GM12892 (cell line): ENCODE results near the gene CKS2.
"Not testable (repeated sequence)": the region's sequence is repeated elsewhere in the genome, so short reads cannot be mapped to it uniquely, and the experiment has no call there.

Source experiments
- DNase-seq: peaks from one replicate; pipeline ENCODE4 v3.0.0; 2011; ENCODE audit not compliant: insufficient read length
- FAIRE-seq: peaks from 2 replicates; lab custom pipeline; 2011; peaks lifted over from hg19 to GRCh38; lab: Jason Lieb, UNC
- POLR2A ChIP-seq: IDR thresholded peaks from 2 replicates; pipeline ENCODE4 v1.6.1; 2011; ENCODE audit warnings: low read depth, low read length, control low read depth
- POLR2AphosphoS5 ChIP-seq: IDR thresholded peaks from 2 replicates; pipeline ENCODE4 v1.6.1; 2011; ENCODE audit warnings: low read depth, low read length, control low read depth
- TAF1 ChIP-seq: IDR thresholded peaks from 2 replicates; pipeline ENCODE4 v1.6.1; 2011; ENCODE audit warnings: low read depth, mild to moderate bottlenecking, control low read depth, low read length, borderline replicate concordance

CKS2 gene

GRCh38 chr9:89291741-89292140 lies 19.3 kb upstream of the CKS2 start:
- DNase-seq (no peak), FAIRE-seq (no peak)
- TF ChIP-seq TAF1 (no peak), POLR2AphosphoS5 (no peak), POLR2A (no peak)

GRCh38 chr9:89293014-89293413 lies 18.0 kb upstream of the CKS2 start:
- TF ChIP-seq TAF1 (no peak), POLR2A (no peak), POLR2AphosphoS5 (no peak)
- DNase-seq (no peak), FAIRE-seq (no peak)

- no peak for FAIRE-seq
- TF ChIP-seq POLR2A (no peak), TAF1 (no peak), POLR2AphosphoS5 (no peak)
- DNase-seq: no peak
Measured at GRCh38 chr9:89295400-89295799, 15.6 kb upstream of the CKS2 start.

- FAIRE-seq, DNase-seq: not testable (repeated sequence)
Measured at GRCh38 chr9:89301996-89302395, 9.0 kb upstream of the CKS2 start.

GRCh38 chr9:89304020-89304833 lies 6.8 kb upstream of the CKS2 start:
- FAIRE-seq (peak; percentile 60), DNase-seq (no peak)
- TF ChIP-seq POLR2A: no peak
- TF ChIP-seq POLR2AphosphoS5: no peak
- TF ChIP-seq TAF1: no peak

- no peak for FAIRE-seq
- DNase-seq: no peak
- no peak for TF ChIP-seq TAF1
- TF ChIP-seq POLR2A: no peak
- no peak for TF ChIP-seq POLR2AphosphoS5
Measured at GRCh38 chr9:89304834-89305188, 6.2 kb upstream of the CKS2 start.

GRCh38 chr9:89305868-89306267 lies 5.1 kb upstream of the CKS2 start:
- no peak for DNase-seq
- no peak for FAIRE-seq
- no peak for TF ChIP-seq POLR2AphosphoS5
- no peak for TF ChIP-seq POLR2A
- no peak for TF ChIP-seq TAF1

- DNase-seq: no peak
- peak; percentile 70 for FAIRE-seq
- TF ChIP-seq TAF1 (no peak), POLR2A (no peak), POLR2AphosphoS5 (no peak)
Measured at GRCh38 chr9:89309166-89309565, 1.8 kb upstream of the CKS2 start.

GRCh38 chr9:89309608-89310474 lies 1.2 kb upstream of the CKS2 start:
- TF ChIP-seq TAF1: no peak
- no peak for TF ChIP-seq POLR2A
- no peak; the same call in 1 of the 2 replicates for TF ChIP-seq POLR2AphosphoS5
- no peak for DNase-seq
- peak; percentile 53 for FAIRE-seq

GRCh38 chr9:89311346-89312221 lies 589 bp downstream of the CKS2 start:
- DNase-seq: peak; percentile 19

GRCh38 chr9:89312222-89312571 lies 1.2 kb downstream of the CKS2 start:
- FAIRE-seq (no peak), DNase-seq (no peak)
- no peak for TF ChIP-seq TAF1
- no peak for TF ChIP-seq POLR2AphosphoS5
- TF ChIP-seq POLR2A: no peak

More at GRCh38 chr9:89311346-89312221, 589 bp downstream of the CKS2 start:
- peak; percentile 42 for FAIRE-seq
- no peak for TF ChIP-seq TAF1
- no peak for TF ChIP-seq POLR2AphosphoS5
- TF ChIP-seq POLR2A: no peak
